Endothelial cell of umbilical vein (primary cell): ENCODE data around the gene PARD3B.

Experiments used
- EZH2 ChIP-seq: IDR thresholded peaks from 2 replicates; pipeline ENCODE4 v1.6.1; 2012; ENCODE audit warnings: borderline replicate concordance, low read depth, mild to moderate bottlenecking, moderate library complexity, low read length, inconsistent platforms; ENCODE audit not compliant: severe bottlenecking
- FOS ChIP-seq: IDR thresholded peaks from 2 replicates; pipeline ENCODE4 v1.6.1; 2011; ENCODE audit warnings: mild to moderate bottlenecking, low read length, moderate library complexity, borderline replicate concordance; ENCODE audit not compliant: insufficient read depth
- GATA2 ChIP-seq: IDR thresholded peaks from 2 replicates; pipeline ENCODE4 v1.7.0; 2011; ENCODE audit warnings: low read depth, mild to moderate bottlenecking, moderate library complexity, mixed read lengths, low read length; ENCODE audit not compliant: insufficient read length, insufficient read depth
- JUN ChIP-seq: IDR thresholded peaks from 2 replicates; pipeline ENCODE4 v1.6.1; 2011; ENCODE audit warnings: borderline replicate concordance, low read depth; ENCODE audit not compliant: insufficient read length, insufficient read depth
- POLR2A ChIP-seq: IDR thresholded peaks from 2 replicates; pipeline ENCODE4 v1.6.1; 2012; ENCODE audit warnings: low read depth, mild to moderate bottlenecking, control low read depth, low read length
- POLR2AphosphoS5 ChIP-seq: IDR thresholded peaks from 2 replicates; pipeline ENCODE4 v1.6.1; 2012; ENCODE audit warnings: low read depth, mild to moderate bottlenecking, control low read depth, low read length, moderate library complexity; ENCODE audit not compliant: insufficient read depth
- TF ChIP-seq, protein P1 (sequence below), 2 donors: IDR thresholded peaks; 1 replicate in 1 of 2; 2 replicates in 1 of 2; pipeline ENCODE4 v1.5.1; 2011; ENCODE audit warnings: low read length in 2 of 2, mild to moderate bottlenecking in 2 of 2, moderate library complexity in 2 of 2, control low read depth in 1 of 2, inconsistent platforms in 1 of 2, low read depth in 1 of 2; ENCODE audit not compliant: insufficient read depth in 1 of 2; ENCODE audit errors: extremely low read depth in 1 of 2
- TF ChIP-seq, protein P2 (sequence below): IDR thresholded peaks from 2 replicates; pipeline ENCODE4 v1.6.1; 2011; ENCODE audit not compliant: insufficient read depth, insufficient read length

DNA sequence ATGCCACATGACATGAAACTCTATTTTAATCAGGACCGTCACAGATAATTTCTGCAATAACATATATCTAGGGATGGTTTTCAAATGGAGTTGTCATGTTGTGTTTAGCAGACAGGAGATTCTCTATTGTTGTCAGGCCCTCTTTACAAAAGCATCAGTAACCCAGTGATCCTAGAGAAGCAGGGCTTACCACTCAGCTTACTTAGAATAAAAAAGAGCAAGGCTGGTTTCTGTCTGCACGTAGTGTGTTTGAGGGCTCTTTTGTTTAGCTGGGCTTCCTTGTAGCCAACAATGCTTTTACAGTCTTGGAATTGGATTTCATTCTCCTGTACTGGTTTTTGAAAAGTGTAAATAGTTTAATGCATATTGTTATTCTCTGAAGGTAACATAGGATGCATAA is 926.5 kb downstream of the PARD3B start:
- TF ChIP-seq POLR2A (no peak), EZH2 (no peak), POLR2AphosphoS5 (no peak), GATA2 (no peak), FOS (no peak), JUN (no peak)
- TF ChIP-seq, protein P1, sequence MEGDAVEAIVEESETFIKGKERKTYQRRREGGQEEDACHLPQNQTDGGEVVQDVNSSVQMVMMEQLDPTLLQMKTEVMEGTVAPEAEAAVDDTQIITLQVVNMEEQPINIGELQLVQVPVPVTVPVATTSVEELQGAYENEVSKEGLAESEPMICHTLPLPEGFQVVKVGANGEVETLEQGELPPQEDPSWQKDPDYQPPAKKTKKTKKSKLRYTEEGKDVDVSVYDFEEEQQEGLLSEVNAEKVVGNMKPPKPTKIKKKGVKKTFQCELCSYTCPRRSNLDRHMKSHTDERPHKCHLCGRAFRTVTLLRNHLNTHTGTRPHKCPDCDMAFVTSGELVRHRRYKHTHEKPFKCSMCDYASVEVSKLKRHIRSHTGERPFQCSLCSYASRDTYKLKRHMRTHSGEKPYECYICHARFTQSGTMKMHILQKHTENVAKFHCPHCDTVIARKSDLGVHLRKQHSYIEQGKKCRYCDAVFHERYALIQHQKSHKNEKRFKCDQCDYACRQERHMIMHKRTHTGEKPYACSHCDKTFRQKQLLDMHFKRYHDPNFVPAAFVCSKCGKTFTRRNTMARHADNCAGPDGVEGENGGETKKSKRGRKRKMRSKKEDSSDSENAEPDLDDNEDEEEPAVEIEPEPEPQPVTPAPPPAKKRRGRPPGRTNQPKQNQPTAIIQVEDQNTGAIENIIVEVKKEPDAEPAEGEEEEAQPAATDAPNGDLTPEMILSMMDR (IDR thresholded peaks at IDR 0.05; ENCODE audit: extremely low read depth in 1 of 2, insufficient read depth in 1 of 2, low read depth in 1 of 2, low read length in 2 of 2) = no peak
- TF ChIP-seq, protein P2, sequence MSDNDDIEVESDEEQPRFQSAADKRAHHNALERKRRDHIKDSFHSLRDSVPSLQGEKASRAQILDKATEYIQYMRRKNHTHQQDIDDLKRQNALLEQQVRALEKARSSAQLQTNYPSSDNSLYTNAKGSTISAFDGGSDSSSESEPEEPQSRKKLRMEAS = no peak
